Hepatocyte (in vitro differentiated cells): ENCODE data around the gene ZNF557. TPM values are rescaled to one million over a fixed set of nuclear protein-coding genes. Genes with fewer than 3 reads are reported as not detected.
"Not testable (repeated sequence)": the region's sequence is repeated elsewhere in the genome, so short reads cannot be mapped to it uniquely, and the experiment has no call there.

Source experiments
- DNase-seq: peaks from one replicate; pipeline ENCODE4 v3.0.0-alpha.2; 2016; ENCODE audit warnings: low spot score
- H2AFZ ChIP-seq: fragments of 200-600 bp; sonication (generic); 2 replicates; pipeline ENCODE4 v1.6.0; 2016; ENCODE audit warnings: antibody characterized with exemption, mild to moderate bottlenecking
- H3K27ac ChIP-seq: fragments of 200-600 bp; sonication (generic); 2 replicates; pipeline ENCODE4 v1.5.1; 2016; ENCODE audit warnings: mild to moderate bottlenecking
- H3K27me3 ChIP-seq: fragments of 200-600 bp; sonication (generic); 2 replicates; pipeline ENCODE4 v1.6.1; 2016
- H3K36me3 ChIP-seq: fragments of 200-600 bp; sonication (generic); replicated peaks from 2 replicates; pipeline ENCODE4 v1.5.1; 2016; ENCODE audit warnings: low read depth; ENCODE audit not compliant: insufficient read depth
- H3K4me1 ChIP-seq: fragments of 200-600 bp; sonication (generic); 2 replicates; pipeline ENCODE4 v1.5.1; 2016; ENCODE audit warnings: mild to moderate bottlenecking, moderate library complexity; ENCODE audit not compliant: insufficient read depth
- H3K4me2 ChIP-seq: fragments of 200-600 bp; sonication (generic); 2 replicates; pipeline ENCODE4 v1.6.0; 2016
- H3K4me3 ChIP-seq: fragments of 200-600 bp; sonication (generic); 2 replicates; pipeline ENCODE4 v1.5.1; 2016; ENCODE audit warnings: mild to moderate bottlenecking
- H3K79me2 ChIP-seq: fragments of 200-600 bp; sonication (generic); 2 replicates; pipeline ENCODE4 v1.6.0; 2017; ENCODE audit warnings: mild to moderate bottlenecking
- H3K9me2 ChIP-seq: fragments of 200-600 bp; sonication (generic); replicated peaks from 2 replicates; pipeline ENCODE4 v1.6.0; 2017; ENCODE audit warnings: mild to moderate bottlenecking; ENCODE audit not compliant: insufficient read depth
- H3K9me3 ChIP-seq: fragments of 200-600 bp; sonication (generic); 2 replicates; pipeline ENCODE4 v1.5.1; 2016; ENCODE audit warnings: low read depth, mild to moderate bottlenecking
- H4K20me1 ChIP-seq: fragments of 200-600 bp; sonication (generic); 2 replicates; pipeline ENCODE4 v1.6.0; 2016; ENCODE audit warnings: mild to moderate bottlenecking; ENCODE audit not compliant: insufficient read depth, poor library complexity, severe bottlenecking
- EZH2 ChIP-seq: fragments of 200-600 bp; sonication (generic); IDR thresholded peaks from 2 replicates; pipeline ENCODE4 v1.6.1; 2016; ENCODE audit warnings: antibody characterized with exemption, mild to moderate bottlenecking, borderline replicate concordance
- EZH2phosphoT487 ChIP-seq: fragments of 200-600 bp; sonication (generic); IDR thresholded peaks from one replicate; pipeline ENCODE4 v1.6.1; 2018; ENCODE audit warnings: antibody characterized with exemption, mild to moderate bottlenecking, low read depth, moderate library complexity; ENCODE audit not compliant: unreplicated experiment, severe bottlenecking
- WGBS: methylation state at CpG from one replicate; pipeline ENCODE4 v1.1.6; 2016; ENCODE audit warnings: low lambda C conversion rate; ENCODE audit errors: missing lambda C conversion rate; 5-methylcytosine and 5-hydroxymethylcytosine counted together
- polyA plus RNA-seq: library from polyadenylated mRNA; unstranded; fragments of >200 nt; fragmentation: Nextera tagmentation; extraction: Ambion mirVana; gene quantifications from 2 replicates; pipeline ENCODE4 v1.2.1, GENCODE V29; 2016
- total RNA-seq: library from RNA; depleted of rRNA; stranded (reverse); fragments of >200 nt; gene quantifications from 2 replicates; pipeline ENCODE4 v1.2.3, GENCODE V29; 2014
- TF ChIP-seq, protein P1 (sequence below): fragments of 200-600 bp; sonication (generic); IDR thresholded peaks from 2 replicates; pipeline ENCODE4 v1.5.1; 2016; ENCODE audit warnings: antibody characterized with exemption, mild to moderate bottlenecking; ENCODE audit not compliant: poor library complexity

The ZNF557 gene
- total RNA-seq (8.3 and 9.5 TPM in 2 replicates), polyA plus RNA-seq (3.4 and 3.5 TPM in 2 replicates)

- WGBS, result 2% methylated on average over 50 of the region's 56 CpGs
- no peak for TF ChIP-seq EZH2phosphoT487
- TF ChIP-seq, protein P1, sequence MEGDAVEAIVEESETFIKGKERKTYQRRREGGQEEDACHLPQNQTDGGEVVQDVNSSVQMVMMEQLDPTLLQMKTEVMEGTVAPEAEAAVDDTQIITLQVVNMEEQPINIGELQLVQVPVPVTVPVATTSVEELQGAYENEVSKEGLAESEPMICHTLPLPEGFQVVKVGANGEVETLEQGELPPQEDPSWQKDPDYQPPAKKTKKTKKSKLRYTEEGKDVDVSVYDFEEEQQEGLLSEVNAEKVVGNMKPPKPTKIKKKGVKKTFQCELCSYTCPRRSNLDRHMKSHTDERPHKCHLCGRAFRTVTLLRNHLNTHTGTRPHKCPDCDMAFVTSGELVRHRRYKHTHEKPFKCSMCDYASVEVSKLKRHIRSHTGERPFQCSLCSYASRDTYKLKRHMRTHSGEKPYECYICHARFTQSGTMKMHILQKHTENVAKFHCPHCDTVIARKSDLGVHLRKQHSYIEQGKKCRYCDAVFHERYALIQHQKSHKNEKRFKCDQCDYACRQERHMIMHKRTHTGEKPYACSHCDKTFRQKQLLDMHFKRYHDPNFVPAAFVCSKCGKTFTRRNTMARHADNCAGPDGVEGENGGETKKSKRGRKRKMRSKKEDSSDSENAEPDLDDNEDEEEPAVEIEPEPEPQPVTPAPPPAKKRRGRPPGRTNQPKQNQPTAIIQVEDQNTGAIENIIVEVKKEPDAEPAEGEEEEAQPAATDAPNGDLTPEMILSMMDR, result no peak
- no peak for TF ChIP-seq EZH2
- H3K4me2 ChIP-seq, result peak within 1 kb of the TSS; percentile 91
- peak; percentile 99 for DNase-seq
- H3K27me3 ChIP-seq, result no peaks in the 10 kb centered on the region
- H3K9me2 ChIP-seq, result peaks cover 4% of the 10 kb centered on the region
- peaks cover 14% of the 10 kb centered on the region for H3K79me2 ChIP-seq
- peak within 1 kb of the TSS; percentile 87 for H3K4me3 ChIP-seq
- H3K9me3 ChIP-seq, result peaks cover 7% of the 10 kb centered on the region
- peaks cover 5% of the 10 kb centered on the region for H3K4me1 ChIP-seq
- H3K36me3 ChIP-seq, result peaks cover 8% of the 10 kb centered on the region
- H4K20me1 ChIP-seq, result no peaks in the 10 kb centered on the region
- H2AFZ ChIP-seq, result peak within 1 kb of the TSS; percentile 91
- H3K27ac ChIP-seq, result peak within 1 kb of the TSS; percentile 87
Measured at GRCh38 chr19:7069042-7069903, at the start of gene ZNF557. TSS of gene ZNF557 (plus strand) at chr19:7069703. CDS start at chr19:7075075, 5,372 bp downstream.

DNA sequence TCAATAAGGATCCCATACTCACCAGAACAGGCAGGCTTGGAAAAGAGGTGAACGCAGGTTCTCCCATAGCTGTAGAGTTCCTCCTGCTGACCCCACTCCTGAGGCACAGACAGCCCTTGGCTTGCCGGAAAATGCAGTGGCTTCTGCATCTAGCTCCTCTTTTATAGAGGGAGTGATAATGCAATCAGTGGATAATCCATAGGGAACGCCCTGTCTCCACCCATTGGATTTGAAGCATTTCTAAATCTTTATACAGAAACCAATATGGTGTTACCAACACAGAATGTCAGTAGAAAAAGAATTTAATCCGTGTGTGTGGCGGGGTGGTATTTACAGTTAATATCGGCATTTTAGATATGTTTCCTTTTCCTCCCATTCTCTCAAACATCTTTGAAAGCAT lies 48.2 kb upstream of the ZNF557 start, which contains the start of gene MBD3L2B:
Gene MBD3L2B, minus strand, starts transcription at position 101 of the 400 bp plus-strand sequence. Its CDS starts 34 bp downstream, at position 67.
- H3K27ac ChIP-seq, H3K4me3 ChIP-seq, H3K27me3 ChIP-seq, H4K20me1 ChIP-seq, H3K4me2 ChIP-seq, H2AFZ ChIP-seq, H3K9me3 ChIP-seq, H3K79me2 ChIP-seq, H3K9me2 ChIP-seq, H3K36me3 ChIP-seq, DNase-seq, H3K4me1 ChIP-seq: not testable (repeated sequence)
- no CpG with 5 or more reads among the region's 6 CpGs for WGBS

GRCh38 chr19:7028790-7029189 lies 40.7 kb upstream of the ZNF557 start:
- no CpG with 5 or more reads among the region's 1 CpG for WGBS
- not testable (repeated sequence) for H3K27ac ChIP-seq, H3K4me2 ChIP-seq, H3K27me3 ChIP-seq, H3K79me2 ChIP-seq, H3K4me3 ChIP-seq, DNase-seq, H2AFZ ChIP-seq, H3K4me1 ChIP-seq, H3K36me3 ChIP-seq, H3K9me2 ChIP-seq, H3K9me3 ChIP-seq, H4K20me1 ChIP-seq

DNA sequence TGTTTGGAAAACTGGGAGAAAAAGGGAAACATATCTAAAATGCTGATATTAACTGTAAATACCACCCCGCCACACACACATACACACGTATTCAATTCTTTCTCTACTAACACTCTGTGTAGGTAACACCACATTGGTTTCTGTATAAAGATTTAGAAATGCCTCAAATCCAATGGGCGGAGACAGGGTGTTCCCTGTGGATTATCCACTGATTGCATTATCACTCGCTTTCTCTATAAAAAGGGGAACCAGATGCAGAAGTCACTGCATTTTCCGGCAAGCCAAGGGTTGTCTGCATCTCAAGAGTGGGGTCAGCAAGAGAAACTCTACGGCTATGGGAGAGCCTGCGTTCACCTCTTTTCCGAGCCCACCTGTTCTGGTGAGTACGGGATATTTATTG lies 39.2 kb upstream of the ZNF557 start, which contains the start of gene MBD3L5:
Gene MBD3L5, plus strand, starts transcription at position 301 of the 400 bp plus-strand sequence. Its CDS starts 34 bp downstream, at position 335.
- not testable (repeated sequence) for H3K27me3 ChIP-seq, H2AFZ ChIP-seq, DNase-seq, H3K4me2 ChIP-seq, H3K9me3 ChIP-seq, H3K36me3 ChIP-seq, H3K4me1 ChIP-seq, H3K79me2 ChIP-seq, H4K20me1 ChIP-seq, H3K4me3 ChIP-seq, H3K9me2 ChIP-seq, H3K27ac ChIP-seq
- WGBS, result no CpG with 5 or more reads among the region's 9 CpGs

DNA sequence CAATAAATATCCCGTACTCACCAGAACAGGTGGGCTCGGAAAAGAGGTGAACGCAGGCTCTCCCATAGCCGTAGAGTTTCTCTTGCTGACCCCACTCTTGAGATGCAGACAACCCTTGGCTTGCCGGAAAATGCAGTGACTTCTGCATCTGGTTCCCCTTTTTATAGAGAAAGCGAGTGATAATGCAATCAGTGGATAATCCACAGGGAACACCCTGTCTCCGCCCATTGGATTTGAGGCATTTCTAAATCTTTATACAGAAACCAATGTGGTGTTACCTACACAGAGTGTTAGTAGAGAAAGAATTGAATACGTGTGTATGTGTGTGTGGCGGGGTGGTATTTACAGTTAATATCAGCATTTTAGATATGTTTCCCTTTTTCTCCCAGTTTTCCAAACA lies 29.4 kb upstream of the ZNF557 start, which contains the start of gene MBD3L4:
Gene MBD3L4, minus strand, starts transcription at position 101 of the 400 bp plus-strand sequence. Its CDS starts 35 bp downstream, at position 66.
- not testable (repeated sequence) for H3K4me1 ChIP-seq, H3K36me3 ChIP-seq, H3K27me3 ChIP-seq, H2AFZ ChIP-seq, H4K20me1 ChIP-seq, H3K4me2 ChIP-seq, H3K79me2 ChIP-seq, H3K9me3 ChIP-seq, H3K27ac ChIP-seq, DNase-seq, H3K9me2 ChIP-seq, H3K4me3 ChIP-seq
- 97% methylated on average over 2 of the region's 9 CpGs for WGBS

DNA sequence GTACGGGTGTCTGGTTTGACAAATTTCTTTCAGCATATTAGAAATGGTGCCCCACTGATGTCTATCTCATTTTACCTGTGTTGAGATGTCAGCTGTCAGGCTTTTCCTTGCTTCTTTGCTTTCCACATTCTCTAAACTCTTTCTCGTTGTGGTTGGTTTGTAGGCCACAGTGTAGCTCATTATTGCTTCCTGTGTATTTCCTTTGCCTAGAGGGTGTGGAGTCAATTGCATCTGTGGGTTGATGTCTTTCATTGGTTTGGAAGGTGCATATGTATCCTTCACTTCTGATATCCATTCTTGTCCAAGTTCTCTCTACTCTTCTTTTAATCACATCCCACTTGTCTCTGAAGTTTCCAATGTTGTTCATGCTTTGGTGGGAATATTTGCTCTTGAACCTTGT lies 27.9 kb upstream of the ZNF557 start:
- not testable (repeated sequence) for H2AFZ ChIP-seq, H3K4me2 ChIP-seq, H3K9me2 ChIP-seq, H3K79me2 ChIP-seq, H3K9me3 ChIP-seq, H3K36me3 ChIP-seq, H3K4me1 ChIP-seq, DNase-seq, H3K4me3 ChIP-seq, H3K27ac ChIP-seq, H3K27me3 ChIP-seq, H4K20me1 ChIP-seq
- WGBS, result no CpG with 5 or more reads among the region's 2 CpGs

DNA sequence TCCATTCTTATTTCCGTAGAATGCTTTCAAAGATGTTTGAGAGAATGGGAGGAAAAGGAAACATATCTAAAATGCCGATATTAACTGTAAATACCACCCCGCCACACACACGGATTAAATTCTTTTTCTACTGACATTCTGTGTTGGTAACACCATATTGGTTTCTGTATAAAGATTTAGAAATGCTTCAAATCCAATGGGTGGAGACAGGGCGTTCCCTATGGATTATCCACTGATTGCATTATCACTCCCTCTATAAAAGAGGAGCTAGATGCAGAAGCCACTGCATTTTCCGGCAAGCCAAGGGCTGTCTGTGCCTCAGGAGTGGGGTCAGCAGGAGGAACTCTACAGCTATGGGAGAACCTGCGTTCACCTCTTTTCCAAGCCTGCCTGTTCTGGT lies 20.5 kb upstream of the ZNF557 start, which contains the start of gene MBD3L2:
Gene MBD3L2, plus strand, starts transcription at position 301 of the 400 bp plus-strand sequence. Its CDS starts 53 bp downstream, at position 354.
- H2AFZ ChIP-seq, H3K36me3 ChIP-seq, H3K4me2 ChIP-seq, H3K4me1 ChIP-seq, H4K20me1 ChIP-seq, DNase-seq, H3K27ac ChIP-seq, H3K9me3 ChIP-seq, H3K27me3 ChIP-seq, H3K79me2 ChIP-seq, H3K4me3 ChIP-seq, H3K9me2 ChIP-seq: not testable (repeated sequence)
- WGBS, result no CpG with 5 or more reads among the region's 7 CpGs
